IPS-18c (cell line): ENCODE measurements around the gene LRRC55.
A peak's percentile ranks its signal among the peaks of the same experiment; 100 is the strongest.
"Not testable (repeated sequence)": the region's sequence is repeated elsewhere in the genome, so short reads cannot be mapped to it uniquely, and the experiment has no call there.

Experiments
- H3K4me3 ChIP-seq: 2 replicates; pipeline ENCODE4 v1.7.0; 2013; ENCODE audit warnings: low read depth, mild to moderate bottlenecking, low read length, moderate library complexity; ENCODE audit not compliant: insufficient read depth
- H3K9me3 ChIP-seq: one replicate; pipeline ENCODE4 v1.6.1; 2013; ENCODE audit warnings: mild to moderate bottlenecking, low read length, moderate library complexity; ENCODE audit not compliant: control insufficient read depth, insufficient read depth

The LRRC55 gene

GRCh38 chr11:57156928-57157327 lies 24.8 kb upstream of the LRRC55 start:
- Histone ChIP-seq H3K9me3 (no peaks in the 10 kb centered on the region), H3K4me3 (no peak overlapping the region)

GRCh38 chr11:57157624-57158023 lies 24.1 kb upstream of the LRRC55 start:
- Histone ChIP-seq H3K4me3 (no peak overlapping the region), H3K9me3 (no peaks in the 10 kb centered on the region)

GRCh38 chr11:57158180-57158579 lies 23.6 kb upstream of the LRRC55 start:
- no peak overlapping the region for H3K4me3 ChIP-seq
- H3K9me3 ChIP-seq = no peaks in the 10 kb centered on the region

- Histone ChIP-seq H3K9me3 (no peaks in the 10 kb centered on the region), H3K4me3 (no peak overlapping the region)
These were observed 23.2 kb upstream of the LRRC55 start for GRCh38 chr11:57158599-57158998.

GRCh38 chr11:57160665-57161064 lies 21.1 kb upstream of the LRRC55 start:
- no peak overlapping the region for H3K4me3 ChIP-seq
- no peaks in the 10 kb centered on the region for H3K9me3 ChIP-seq

- Histone ChIP-seq H3K4me3 (no peak overlapping the region), H3K9me3 (no peaks in the 10 kb centered on the region)
These were observed 20.4 kb upstream of the LRRC55 start for GRCh38 chr11:57161351-57161750.

- Histone ChIP-seq H3K9me3 (no peaks in the 10 kb centered on the region), H3K4me3 (no peak overlapping the region)
These were observed 19.4 kb upstream of the LRRC55 start for GRCh38 chr11:57162179-57162898.

- H3K4me3 ChIP-seq = no peak overlapping the region
These were observed 18.4 kb upstream of the LRRC55 start for GRCh38 chr11:57163160-57163868.

GRCh38 chr11:57164317-57164716 lies 17.4 kb upstream of the LRRC55 start:
- no peak overlapping the region for H3K4me3 ChIP-seq
- H3K9me3 ChIP-seq = no peaks in the 10 kb centered on the region

More at GRCh38 chr11:57163160-57163868, 18.4 kb upstream of the LRRC55 start:
- no peaks in the 10 kb centered on the region for H3K9me3 ChIP-seq

- Histone ChIP-seq H3K9me3 (no peaks in the 10 kb centered on the region), H3K4me3 (no peak overlapping the region)
These were observed 14.5 kb upstream of the LRRC55 start for GRCh38 chr11:57167125-57167846.

- not testable (repeated sequence) for H3K4me3 ChIP-seq, H3K9me3 ChIP-seq
These were observed 11.9 kb upstream of the LRRC55 start for GRCh38 chr11:57169732-57170313.

- H3K4me3 ChIP-seq = no peak overlapping the region
- no peaks in the 10 kb centered on the region for H3K9me3 ChIP-seq
These were observed 9.7 kb upstream of the LRRC55 start for GRCh38 chr11:57172031-57172430.

- H3K9me3 ChIP-seq = no peaks in the 10 kb centered on the region
These were observed 7.1 kb upstream of the LRRC55 start for GRCh38 chr11:57174656-57175055.

GRCh38 chr11:57175478-57175877 lies 6.3 kb upstream of the LRRC55 start:
- no peak overlapping the region for H3K4me3 ChIP-seq
- no peaks in the 10 kb centered on the region for H3K9me3 ChIP-seq

More at GRCh38 chr11:57174656-57175055, 7.1 kb upstream of the LRRC55 start:
- H3K4me3 ChIP-seq = no peak overlapping the region

- Histone ChIP-seq H3K4me3 (no peak overlapping the region), H3K9me3 (no peaks in the 10 kb centered on the region)
These were observed 3.4 kb upstream of the LRRC55 start for GRCh38 chr11:57178334-57178733.

- Histone ChIP-seq H3K4me3 (peak overlapping the region; percentile 64), H3K9me3 (no peaks in the 10 kb centered on the region)
These were observed 2.1 kb upstream of the LRRC55 start for GRCh38 chr11:57179681-57180080.

GRCh38 chr11:57180081-57180561 lies 1.6 kb upstream of the LRRC55 start:
- Histone ChIP-seq H3K9me3 (no peaks in the 10 kb centered on the region), H3K4me3 (peak overlapping the region; percentile 64)
